ENCODE measurements around the gene PRR15L.
A peak's percentile ranks its signal among the peaks of the same experiment; 100 is the strongest.
"Not testable (repeated sequence)": the region's sequence is repeated elsewhere in the genome, so short reads cannot be mapped to it uniquely, and the experiment has no call there.

The PRR15L gene

GRCh38 chr17:47956791-47957590, 692 bp downstream of the PRR15L start:
- DNase-seq = no peak

GRCh38 chr17:47955497-47956461, 1.9 kb downstream of the PRR15L start:
- no peak for DNase-seq

GRCh38 chr17:47953909-47954308, 3.8 kb downstream of the PRR15L start:
- DNase-seq = no peak

- DNase-seq = no peak
These were observed 5.3 kb downstream of the PRR15L start for GRCh38 chr17:47952171-47953021.

- DNase-seq = no peak
These were observed 7.2 kb downstream of the PRR15L start for GRCh38 chr17:47950448-47950847.

DNA sequence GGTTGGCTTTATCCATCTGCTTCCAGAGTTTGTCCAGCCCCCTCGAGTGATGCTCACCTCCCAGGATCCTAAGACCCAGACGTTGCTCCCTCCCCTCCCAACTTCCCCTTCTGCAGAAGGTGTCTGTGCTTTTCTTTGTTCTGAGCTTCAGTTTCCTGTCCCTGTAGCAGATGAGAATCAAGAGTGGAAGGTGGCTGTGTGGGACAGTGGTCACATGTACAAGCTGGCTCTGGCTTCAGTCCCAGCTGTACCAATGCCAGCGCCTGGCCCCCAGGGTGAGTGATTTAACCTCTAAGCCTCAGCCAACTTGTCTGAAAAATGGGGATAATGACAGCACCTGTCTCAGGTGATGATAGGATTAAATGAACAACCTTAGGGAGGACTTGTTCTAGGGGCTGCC, 7.7 kb downstream of the PRR15L start:
- no peak for DNase-seq

- DNase-seq = peak; percentile 78
These were observed 8.4 kb downstream of the PRR15L start for GRCh38 chr17:47949197-47949759.

DNA sequence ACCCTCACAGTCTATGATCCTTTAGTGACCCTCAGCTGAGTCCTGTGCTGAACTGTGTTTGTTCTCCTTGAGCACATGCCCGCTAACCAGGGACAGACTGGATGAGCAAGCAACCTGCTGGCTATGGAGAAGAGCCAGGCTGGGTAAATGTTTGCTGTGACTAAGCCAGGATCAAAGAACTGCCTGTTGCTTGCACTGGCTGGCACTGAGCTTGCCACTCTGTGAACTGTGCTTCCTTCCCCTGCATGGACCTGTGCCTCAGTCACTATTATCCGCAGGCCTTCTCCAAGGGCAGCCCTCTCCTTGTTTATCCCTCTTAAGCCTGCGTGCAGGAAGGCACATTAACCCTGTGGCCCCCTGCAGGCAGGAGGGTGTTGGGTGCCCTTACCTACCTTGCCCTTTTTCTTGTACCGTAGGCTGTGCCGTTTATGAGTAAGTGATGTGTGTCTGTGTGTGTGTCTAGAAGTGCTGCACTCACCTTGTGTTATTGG, 8.9 kb downstream of the PRR15L start:
- DNase-seq = no peak

DNA sequence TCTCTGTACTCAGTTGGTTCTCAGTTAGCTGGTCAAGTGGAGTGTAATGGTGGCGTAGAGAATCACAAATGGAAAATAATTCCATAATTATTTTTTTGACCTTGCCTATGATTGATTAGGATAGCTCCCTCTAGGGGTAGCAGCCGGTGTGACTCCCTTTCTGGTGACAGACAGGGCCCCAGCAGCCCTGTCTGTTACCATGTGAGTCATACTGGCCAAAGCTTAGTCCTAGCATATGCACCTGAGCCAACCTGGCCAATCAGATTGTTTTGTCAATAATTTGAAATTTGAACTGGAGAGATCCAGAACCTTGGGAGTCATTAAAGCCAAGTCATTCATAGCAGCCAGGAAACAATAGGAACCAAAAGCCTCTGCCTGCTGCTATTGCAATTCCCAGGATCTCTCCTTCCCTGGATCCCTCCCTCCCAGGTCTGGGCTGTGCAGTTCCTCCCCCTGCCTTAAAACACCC, 10.7 kb downstream of the PRR15L start:
- peak; percentile 75 for DNase-seq

DNA sequence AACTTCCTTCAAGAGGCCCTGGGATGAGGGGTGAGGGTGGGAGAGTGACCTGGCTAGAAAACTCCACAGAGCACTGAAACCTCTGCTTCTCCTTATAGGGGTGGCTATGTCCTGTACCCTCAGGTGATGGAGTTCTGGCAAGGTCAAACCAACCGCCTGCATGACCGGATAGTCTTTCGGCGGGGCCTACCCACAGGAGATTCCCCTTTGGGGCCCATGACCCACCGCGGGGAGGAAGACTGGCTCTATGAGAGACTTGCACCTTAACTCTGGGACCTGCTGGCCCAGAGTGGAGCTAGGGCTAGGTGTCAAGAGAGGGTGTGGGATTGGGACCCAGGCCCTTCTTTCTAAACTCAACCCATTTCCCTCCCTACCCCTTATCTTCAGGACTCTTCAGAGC, 11.2 kb downstream of the PRR15L start:
- no peak for DNase-seq

DNA sequence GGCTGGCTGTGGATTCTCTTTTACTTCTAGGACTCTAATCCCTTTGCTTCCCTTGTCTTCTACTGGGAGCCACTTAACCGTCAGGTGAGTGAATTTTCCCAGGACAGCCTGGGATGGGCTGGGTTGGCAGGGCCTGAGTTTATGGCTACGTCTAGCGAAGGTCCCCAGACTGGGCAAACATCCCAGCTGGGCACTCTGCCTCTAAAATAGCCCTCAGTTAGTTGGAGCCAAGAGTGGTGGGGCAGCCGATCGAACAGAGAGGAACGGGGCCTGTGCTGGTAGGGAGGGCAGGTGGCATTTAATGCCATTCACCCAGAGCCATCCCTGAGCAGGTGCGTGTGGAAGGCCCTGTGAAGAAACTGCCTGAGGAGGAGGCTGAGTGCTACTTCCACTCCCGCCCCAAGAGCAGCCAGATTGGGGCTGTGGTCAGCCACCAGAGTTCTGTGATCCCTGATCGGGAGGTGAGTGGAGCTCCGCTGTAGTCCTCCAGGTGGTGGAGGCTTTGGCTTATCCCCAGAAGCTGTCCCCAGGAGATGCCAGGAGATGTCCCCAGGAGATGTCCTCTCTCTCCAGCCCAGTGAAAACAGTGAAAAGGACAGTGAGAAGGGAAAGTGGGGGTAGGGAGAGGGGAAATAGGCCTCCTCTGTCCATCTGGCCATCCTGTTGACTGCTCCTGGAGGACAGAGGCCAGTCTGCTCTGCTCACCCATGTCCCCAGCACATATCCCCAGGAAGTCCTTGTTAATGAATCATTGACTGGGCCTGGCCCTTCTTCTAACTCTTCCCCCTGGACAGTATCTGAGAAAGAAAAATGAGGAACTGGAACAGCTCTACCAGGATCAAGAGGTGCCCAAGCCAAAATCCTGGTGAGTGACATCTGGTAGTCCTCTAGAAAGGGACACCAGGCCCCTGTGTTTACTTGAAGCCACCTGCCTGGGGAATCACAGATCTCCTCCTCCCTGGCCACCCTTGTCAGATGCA, 11.9 kb downstream of the PRR15L start:
- no peak for DNase-seq

DNA sequence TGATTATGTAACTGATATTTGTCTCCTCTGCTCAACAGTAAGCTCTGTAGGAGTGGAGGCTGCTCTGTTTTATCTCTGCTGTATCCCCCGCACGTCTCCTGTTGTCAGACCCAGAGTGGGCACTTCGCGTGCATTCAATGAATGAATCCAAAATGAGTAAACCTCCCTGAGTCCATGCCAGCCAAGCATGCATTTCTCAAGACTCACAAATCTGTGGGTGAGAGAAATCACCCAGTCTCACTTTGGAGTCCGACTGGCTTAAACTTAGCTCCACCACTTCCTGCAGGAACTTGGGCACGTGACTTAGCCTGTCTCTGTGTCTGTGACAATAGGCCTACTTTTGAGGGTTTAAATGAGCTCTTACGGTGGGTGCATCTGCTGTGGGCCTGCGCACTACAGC, 12.6 kb downstream of the PRR15L start:
- no peak for DNase-seq

GRCh38 chr17:47942568-47942967, 15.1 kb downstream of the PRR15L start:
- DNase-seq = no peak

- DNase-seq = no peak
These were observed 15.6 kb downstream of the PRR15L start for GRCh38 chr17:47942096-47942510.

- peak; percentile 92 for DNase-seq
These were observed 16.2 kb downstream of the PRR15L start, which contains the start of gene PNPO for GRCh38 chr17:47941246-47942095. Gene PNPO (plus strand): TSS chr17:47941571. CDS start chr17:47941676, 105 bp downstream.

GRCh38 chr17:47937941-47938340, 19.7 kb downstream of the PRR15L start:
- DNase-seq = no peak

DNA sequence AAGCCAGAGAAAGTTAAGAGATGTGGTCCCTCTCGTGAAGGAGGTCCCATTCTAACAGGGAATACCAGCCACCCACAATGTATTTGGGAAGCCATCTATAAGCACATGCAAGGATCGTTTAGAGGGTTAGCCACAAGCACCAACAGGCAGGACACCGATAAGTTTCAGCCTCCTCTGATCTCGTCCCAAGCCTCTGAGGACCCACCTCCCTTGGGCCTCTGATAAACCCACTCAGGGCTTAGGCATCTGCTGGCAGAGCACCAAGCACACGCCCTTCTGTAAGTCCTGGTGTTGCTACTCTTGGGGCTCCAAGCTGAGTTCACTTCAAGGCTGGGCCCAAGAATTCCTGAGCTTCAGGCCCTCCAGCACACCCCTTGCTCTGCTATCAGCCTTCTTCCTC, 21.7 kb downstream of the PRR15L start:
- DNase-seq = no peak

- not testable (repeated sequence) for DNase-seq
These were observed 22.2 kb downstream of the PRR15L start for GRCh38 chr17:47935468-47935867.

- no peak for DNase-seq
These were observed 22.8 kb downstream of the PRR15L start for GRCh38 chr17:47934856-47935255.

GRCh38 chr17:47931848-47932247, 25.8 kb downstream of the PRR15L start:
- DNase-seq = no peak

Measured in activated CD8-positive, alpha-beta memory T cell treated with anti-CD3 and anti-CD28 coated beads, Interleukin-2, amount 50 U/mL, for 4 hours (primary cell).